Vagina (tissue), 2 donors: Measurements from ENCODE around the gene RHBDD1. TPM values are rescaled to one million over a fixed set of nuclear protein-coding genes. Genes with fewer than 3 reads are reported as not detected.
"Not testable (repeated sequence)": the region's sequence is repeated elsewhere in the genome, so short reads cannot be mapped to it uniquely, and the experiment has no call there.

Source experiments
- DNase-seq, 2 donors: peaks; one replicate each; pipeline ENCODE4 v3.0.0-alpha.2; 2017; ENCODE audit errors: extremely low spot score in 2 of 2
- H3K27ac ChIP-seq: fragments of 200-600 bp; sonication (generic); one replicate; pipeline ENCODE4 v1.5.1; 2019
- H3K27me3 ChIP-seq: fragments of 200-600 bp; sonication (generic); one replicate; pipeline ENCODE4 v1.5.1; 2019
- H3K36me3 ChIP-seq, 2 donors: fragments of 200-600 bp; sonication (generic); one replicate each; pipeline ENCODE4 v1.5.1; 2017 to 2019
- H3K4me1 ChIP-seq: fragments of 200-600 bp; sonication (generic); one replicate; pipeline ENCODE4 v1.5.1; 2019
- H3K4me3 ChIP-seq, 2 donors: fragments of 200-600 bp; sonication (generic); 1 replicate in 1 of 2; 2 replicates in 1 of 2; pipeline ENCODE4 v1.5.1; 2016 to 2019
- H3K9me3 ChIP-seq: fragments of 200-600 bp; sonication (generic); one replicate; pipeline ENCODE4 v1.5.1; 2019
- POLR2A ChIP-seq, 2 donors: fragments of 450-650 bp; IDR thresholded peaks; one replicate each; pipeline ENCODE4 v1.6.1; 2017; ENCODE audit warnings: antibody characterized with exemption in 2 of 2, mild to moderate bottlenecking in 2 of 2, moderate library complexity in 2 of 2
- POLR2AphosphoS5 ChIP-seq, 2 donors: sonication (generic); formaldehyde crosslinking; IDR thresholded peaks; one replicate each; pipeline ENCODE4 v1.9.0; 2017; ENCODE audit warnings: antibody characterized with exemption in 2 of 2, mild to moderate bottlenecking in 2 of 2, low read depth in 1 of 2; ENCODE audit not compliant: insufficient read depth in 1 of 2
- intact Hi-C: fragments of 100-400 bp; cut with DNase I; formaldehyde crosslinking; loops from one replicate; pipeline ENCODE4 v1.15.1; 2023
- total RNA-seq: library from RNA; depleted of rRNA; stranded (reverse); fragments of >200 nt; gene quantifications from one replicate; pipeline ENCODE4 v1.2.3, GENCODE V29; 2016
- TF ChIP-seq, protein P1 (sequence below), 3 experiments: fragments of 450-650 bp in 2 of 3; fragments of 200-600 bp in 1 of 3; sonication (generic) in 1 of 3; IDR thresholded peaks; one replicate each; pipeline ENCODE4 v1.5.1; 2017 to 2019; ENCODE audit warnings: antibody characterized with exemption in 3 of 3, mild to moderate bottlenecking in 2 of 3, moderate library complexity in 2 of 3

Gene RHBDD1
- total RNA-seq, 1 donor from 2014 or later = 27.3 TPM

- Histone ChIP-seq H3K36me3 (no peaks in the 10 kb centered on the region), H3K4me3 (no peak overlapping the region), H3K27ac (no peak overlapping the region), H3K9me3 (no peaks in the 10 kb centered on the region), H3K4me1 (peaks cover 26% of the 10 kb centered on the region), H3K27me3 (no peaks in the 10 kb centered on the region)
- no peak for DNase-seq
- intact Hi-C loops = no loop called here
- TF ChIP-seq, protein P1, sequence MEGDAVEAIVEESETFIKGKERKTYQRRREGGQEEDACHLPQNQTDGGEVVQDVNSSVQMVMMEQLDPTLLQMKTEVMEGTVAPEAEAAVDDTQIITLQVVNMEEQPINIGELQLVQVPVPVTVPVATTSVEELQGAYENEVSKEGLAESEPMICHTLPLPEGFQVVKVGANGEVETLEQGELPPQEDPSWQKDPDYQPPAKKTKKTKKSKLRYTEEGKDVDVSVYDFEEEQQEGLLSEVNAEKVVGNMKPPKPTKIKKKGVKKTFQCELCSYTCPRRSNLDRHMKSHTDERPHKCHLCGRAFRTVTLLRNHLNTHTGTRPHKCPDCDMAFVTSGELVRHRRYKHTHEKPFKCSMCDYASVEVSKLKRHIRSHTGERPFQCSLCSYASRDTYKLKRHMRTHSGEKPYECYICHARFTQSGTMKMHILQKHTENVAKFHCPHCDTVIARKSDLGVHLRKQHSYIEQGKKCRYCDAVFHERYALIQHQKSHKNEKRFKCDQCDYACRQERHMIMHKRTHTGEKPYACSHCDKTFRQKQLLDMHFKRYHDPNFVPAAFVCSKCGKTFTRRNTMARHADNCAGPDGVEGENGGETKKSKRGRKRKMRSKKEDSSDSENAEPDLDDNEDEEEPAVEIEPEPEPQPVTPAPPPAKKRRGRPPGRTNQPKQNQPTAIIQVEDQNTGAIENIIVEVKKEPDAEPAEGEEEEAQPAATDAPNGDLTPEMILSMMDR (IDR thresholded peaks at IDR 0.05) = no peak
- TF ChIP-seq POLR2AphosphoS5 (IDR thresholded peaks at IDR 0.05; ENCODE audit: insufficient read depth in 1 of 2, low read depth in 1 of 2) = no peak
- TF ChIP-seq POLR2A (IDR thresholded peaks at IDR 0.05) = no peak
These were observed 3.3 kb downstream of the RHBDD1 start for GRCh38 chr2:226839161-226839560.

DNA sequence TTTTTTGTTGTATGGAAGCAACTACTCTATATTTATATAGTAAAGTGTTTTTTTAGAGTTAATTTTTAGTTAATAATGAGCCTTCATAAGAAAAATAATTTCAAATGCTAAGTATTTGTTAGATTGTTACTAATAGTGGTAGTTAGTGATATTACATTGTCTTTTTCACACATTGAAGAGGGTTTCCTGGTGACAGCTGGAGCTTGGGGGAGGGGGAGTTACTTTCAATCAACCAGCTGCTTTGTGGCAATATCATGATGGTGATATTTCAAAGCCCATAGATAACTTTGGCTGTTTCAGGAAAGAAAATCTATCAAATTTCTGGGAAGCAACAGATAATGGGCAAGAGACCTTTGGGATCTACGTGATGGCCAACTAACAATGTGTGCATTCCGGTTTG, 4.1 kb downstream of the RHBDD1 start:
- Histone ChIP-seq H3K27me3 (no peaks in the 10 kb centered on the region), H3K4me1 (peaks cover 22% of the 10 kb centered on the region), H3K36me3 (no peaks in the 10 kb centered on the region), H3K9me3 (no peaks in the 10 kb centered on the region), H3K27ac (no peak overlapping the region), H3K4me3 (no peak overlapping the region)
- intact Hi-C loops = no loop called here
- no peak for TF ChIP-seq POLR2A (IDR thresholded peaks at IDR 0.05)
- no peak for TF ChIP-seq POLR2AphosphoS5 (IDR thresholded peaks at IDR 0.05; ENCODE audit: insufficient read depth in 1 of 2, low read depth in 1 of 2)
- TF ChIP-seq, protein P1 (IDR thresholded peaks at IDR 0.05) = no peak
- no peak for DNase-seq

GRCh38 chr2:226843001-226843400, 7.1 kb downstream of the RHBDD1 start:
- H3K27me3 ChIP-seq, H3K4me1 ChIP-seq, intact Hi-C loops, H3K9me3 ChIP-seq, DNase-seq, H3K27ac ChIP-seq, H3K36me3 ChIP-seq, H3K4me3 ChIP-seq: not testable (repeated sequence)

GRCh38 chr2:226845386-226846116, 9.7 kb downstream of the RHBDD1 start:
- no peaks in the 10 kb centered on the region for H3K36me3 ChIP-seq
- no peaks in the 10 kb centered on the region for H3K4me1 ChIP-seq
- no peak for DNase-seq
- H3K27me3 ChIP-seq = no peaks in the 10 kb centered on the region
- TF ChIP-seq POLR2A (IDR thresholded peaks at IDR 0.05) (no peak), POLR2AphosphoS5 (IDR thresholded peaks at IDR 0.05; ENCODE audit: insufficient read depth in 1 of 2, low read depth in 1 of 2) (no peak)
- TF ChIP-seq, protein P1 (IDR thresholded peaks at IDR 0.05) = no peak
- H3K4me3 ChIP-seq = no peak overlapping the region
- intact Hi-C loops = no loop called here
- no peaks in the 10 kb centered on the region for H3K9me3 ChIP-seq
- no peak overlapping the region for H3K27ac ChIP-seq

GRCh38 chr2:226847090-226847489, 11.2 kb downstream of the RHBDD1 start:
- no peak for DNase-seq
- Histone ChIP-seq H3K4me1 (no peaks in the 10 kb centered on the region), H3K9me3 (no peaks in the 10 kb centered on the region), H3K36me3 (no peaks in the 10 kb centered on the region), H3K4me3 (no peak overlapping the region), H3K27me3 (no peaks in the 10 kb centered on the region), H3K27ac (no peak overlapping the region)
- TF ChIP-seq POLR2A (IDR thresholded peaks at IDR 0.05) (no peak), POLR2AphosphoS5 (IDR thresholded peaks at IDR 0.05; ENCODE audit: insufficient read depth in 1 of 2, low read depth in 1 of 2) (no peak)
- TF ChIP-seq, protein P1 (IDR thresholded peaks at IDR 0.05) = no peak
- intact Hi-C loops = no loop called here
